Activated CD4-positive, alpha-beta T cell treated with anti-CD3 and anti-CD28 coated beads, Interleukin-2, amount 50 U/mL, for 16 hours (primary cell): Measurements from ENCODE around the gene NCK1.
"Not testable (repeated sequence)": the region's sequence is repeated elsewhere in the genome, so short reads cannot be mapped to it uniquely, and the experiment has no call there.

ENCODE experiments used
- DNase-seq: peaks from one replicate; pipeline ENCODE4 v3.0.0-alpha.2; 2020

NCK1 gene

GRCh38 chr3:136949708-136950107 lies 87.7 kb downstream of the NCK1 start:
- no peak for DNase-seq

DNA sequence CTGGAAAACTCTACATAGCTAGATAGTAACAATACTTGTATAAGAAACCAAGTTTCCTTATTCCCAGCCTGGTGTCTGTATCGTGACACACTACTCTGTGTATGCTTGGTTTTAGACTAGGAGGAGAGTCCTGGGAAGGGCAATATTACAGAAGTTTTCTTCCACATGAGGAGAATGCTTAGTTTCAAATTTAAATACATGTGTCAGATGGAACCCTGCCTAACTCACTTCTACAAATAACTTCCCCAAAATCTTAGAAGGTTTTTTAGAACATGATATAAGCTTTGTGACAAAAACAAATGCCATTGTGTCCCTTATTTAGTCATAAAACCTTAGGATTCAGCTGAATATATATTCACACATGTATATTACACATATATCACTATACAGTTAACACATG lies 88.6 kb downstream of the NCK1 start:
- DNase-seq = no peak

- DNase-seq = no peak
Measured at GRCh38 chr3:136952292-136952691, 90.3 kb downstream of the NCK1 start.

DNA sequence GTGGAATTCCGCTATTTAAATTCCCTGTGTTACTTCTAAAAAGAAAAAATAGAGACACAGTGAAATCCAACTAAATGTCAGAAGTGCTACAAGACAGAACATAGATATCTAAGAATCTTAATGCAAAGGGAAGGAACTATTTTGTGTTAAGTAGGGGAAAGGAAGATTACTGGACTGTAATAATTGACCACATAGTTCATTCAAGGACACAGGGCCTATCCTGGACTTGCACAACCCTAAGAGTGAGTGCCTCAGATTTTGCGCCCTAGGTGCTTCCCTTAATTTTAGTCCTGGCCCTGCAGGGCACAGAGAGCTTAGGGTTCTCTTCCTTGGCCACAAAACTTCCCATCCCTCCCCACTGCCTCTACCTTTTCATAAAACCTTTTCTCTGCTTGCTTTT lies 92.2 kb downstream of the NCK1 start:
- no peak for DNase-seq

DNA sequence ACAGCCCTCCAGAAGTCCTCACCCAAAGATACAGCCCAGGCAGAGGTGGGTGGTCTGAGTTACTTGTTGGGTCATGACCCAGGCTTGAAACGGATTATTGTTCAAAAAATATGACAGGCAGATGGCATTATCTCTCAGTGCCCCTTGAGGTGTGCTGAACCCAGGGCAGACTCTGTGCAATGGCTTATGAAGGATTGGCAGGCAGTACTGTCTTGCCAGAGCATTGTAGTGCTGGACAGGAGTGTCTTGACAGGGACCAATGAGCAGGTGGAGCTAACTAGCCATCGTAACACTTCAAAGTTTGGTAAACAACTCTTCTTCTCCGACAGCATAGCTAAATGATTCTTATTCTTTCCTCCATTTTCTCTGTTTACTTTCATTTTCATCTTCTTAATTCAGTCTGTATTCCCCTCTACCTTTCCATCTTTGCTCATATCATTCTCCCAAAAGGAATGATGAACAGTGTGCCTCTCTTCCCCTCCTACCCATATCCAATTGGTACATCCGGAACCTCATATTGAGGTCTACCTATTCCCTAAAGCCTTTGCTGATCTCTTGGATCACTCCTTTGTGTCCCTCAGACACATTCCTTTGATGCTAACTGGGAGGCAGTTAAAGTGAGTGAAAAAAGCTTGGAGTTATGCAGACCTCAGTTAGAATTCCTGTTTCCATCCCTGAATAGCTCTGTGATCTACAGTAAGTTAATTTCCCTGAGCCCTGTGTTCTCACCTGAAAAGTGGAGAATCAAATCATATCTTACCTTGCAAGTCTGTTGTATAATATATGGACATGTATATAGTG lies 93.2 kb downstream of the NCK1 start:
- DNase-seq = no peak

DNA sequence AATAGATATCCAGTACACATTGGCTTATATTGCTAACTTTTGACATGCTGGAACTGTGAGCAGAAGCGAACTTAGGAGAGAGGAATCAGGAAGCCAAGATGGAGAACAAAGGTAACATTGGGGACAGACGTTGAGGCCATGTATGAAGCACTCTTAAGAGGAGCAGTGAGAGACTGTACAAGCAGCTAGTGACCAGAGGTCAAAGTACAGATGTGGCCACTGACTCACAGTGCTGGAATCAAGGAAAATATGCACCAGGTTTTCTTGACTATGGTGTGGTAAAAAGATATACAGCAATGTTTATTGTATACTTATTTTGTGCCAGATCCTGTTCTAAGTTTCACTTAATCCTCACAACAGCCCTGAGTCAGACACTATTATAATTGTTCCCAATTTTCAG lies 93.8 kb downstream of the NCK1 start:
- DNase-seq = no peak

DNA sequence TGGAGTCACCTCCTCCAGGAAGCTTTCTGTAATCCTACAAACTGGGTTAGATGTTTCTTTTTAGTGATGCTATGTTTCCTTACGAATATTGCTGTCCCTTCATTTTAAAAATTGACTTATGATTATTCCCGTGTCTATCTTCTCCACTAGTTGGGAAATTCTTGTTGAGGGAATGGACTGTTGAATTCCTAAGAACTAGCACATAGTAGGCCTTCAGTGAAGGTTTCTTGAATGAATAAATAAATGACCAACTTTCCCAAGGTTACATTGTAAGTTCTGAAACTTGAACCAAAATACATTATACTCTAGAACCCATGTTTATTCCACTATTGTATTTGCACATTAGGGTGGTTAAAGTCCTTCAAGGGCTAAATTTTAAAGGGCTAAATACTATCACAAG lies 95.0 kb downstream of the NCK1 start:
- no peak for DNase-seq

GRCh38 chr3:136957751-136958288 lies 95.8 kb downstream of the NCK1 start, which contains the start of gene IL20RB:
Gene IL20RB, plus strand, starts transcription at chr3:136957983. Its CDS starts 131 bp downstream, at chr3:136958114.
- DNase-seq = no peak

DNA sequence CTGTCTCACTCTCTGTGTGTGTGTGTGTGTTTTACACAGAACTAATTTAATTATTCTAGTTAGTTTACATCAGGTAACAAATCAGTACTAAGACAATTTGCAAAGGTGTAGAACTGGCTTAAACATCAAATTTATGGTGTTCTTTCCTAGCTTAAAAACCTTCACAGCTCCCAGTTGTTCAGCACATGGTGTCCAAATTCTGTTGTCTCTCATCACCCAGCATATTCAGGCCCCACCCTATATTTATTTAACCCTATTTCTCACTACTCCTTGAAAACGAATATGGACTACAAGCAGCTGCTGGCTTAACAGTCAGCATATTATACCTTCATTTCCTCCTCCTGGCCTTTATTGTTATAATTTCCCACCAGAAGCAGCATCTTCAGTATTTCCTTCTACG lies 96.9 kb downstream of the NCK1 start:
- DNase-seq = no peak

DNA sequence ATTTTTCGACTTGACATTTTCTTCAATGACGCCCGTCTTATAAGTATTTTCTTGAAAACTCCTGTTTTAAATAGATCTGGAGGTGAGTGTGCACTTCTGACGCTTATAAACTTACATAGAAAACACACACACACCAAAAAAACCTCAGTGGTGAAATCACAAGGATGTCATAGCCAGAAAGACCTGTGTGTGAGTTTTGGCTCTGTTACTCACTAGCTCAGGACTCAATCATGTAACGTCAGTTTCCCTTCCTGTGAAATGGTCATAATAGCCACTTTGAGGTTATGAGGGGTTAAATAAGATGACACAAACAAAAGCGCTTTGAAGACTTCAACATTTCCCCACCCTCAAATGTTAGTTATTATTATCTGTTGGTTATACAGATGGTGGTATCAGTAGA lies 97.6 kb downstream of the NCK1 start:
- DNase-seq = no peak

GRCh38 chr3:136960838-136961836 lies 99.1 kb downstream of the NCK1 start:
- DNase-seq = no peak

DNA sequence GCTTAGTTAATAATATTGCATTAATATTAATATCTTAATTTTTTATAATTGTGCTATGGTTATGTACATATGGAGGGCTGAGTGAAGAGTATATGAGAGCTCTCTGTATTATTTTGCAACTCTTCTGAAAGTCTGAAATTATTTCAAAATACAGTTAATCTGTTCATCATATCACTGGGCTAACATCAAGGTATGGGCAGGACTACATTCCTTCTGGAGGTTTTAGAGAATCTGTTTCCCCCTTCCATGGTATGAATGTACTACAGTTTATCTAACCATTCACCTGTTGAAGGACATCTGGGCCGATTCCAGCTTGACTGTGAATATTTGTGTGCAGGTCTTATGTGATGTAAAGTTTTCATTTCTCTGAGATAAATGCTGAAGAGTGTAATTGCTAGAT lies 100.9 kb downstream of the NCK1 start:
- no peak for DNase-seq

- DNase-seq = not testable (repeated sequence)
Measured at GRCh38 chr3:136969539-136969938, 107.5 kb downstream of the NCK1 start.

DNA sequence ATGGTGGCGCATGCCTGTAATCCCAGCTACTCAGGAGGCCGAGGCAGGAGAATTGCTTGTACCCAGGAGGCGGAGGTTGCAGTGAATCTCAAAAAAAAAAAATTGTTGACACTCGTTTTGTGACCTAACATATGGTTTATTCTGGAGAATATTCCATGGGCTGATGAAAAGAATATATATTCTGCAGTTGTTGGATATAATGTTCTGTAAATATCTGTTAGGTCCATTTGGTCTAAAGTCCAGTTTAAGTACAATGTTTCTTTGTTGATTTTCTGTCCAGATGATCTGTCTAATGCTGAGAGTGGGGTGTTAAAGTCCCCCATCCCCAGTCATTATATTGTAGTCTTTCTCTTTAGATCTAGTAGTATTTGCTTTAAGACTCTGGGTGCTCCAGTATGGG lies 111.3 kb downstream of the NCK1 start:
- no peak for DNase-seq

DNA sequence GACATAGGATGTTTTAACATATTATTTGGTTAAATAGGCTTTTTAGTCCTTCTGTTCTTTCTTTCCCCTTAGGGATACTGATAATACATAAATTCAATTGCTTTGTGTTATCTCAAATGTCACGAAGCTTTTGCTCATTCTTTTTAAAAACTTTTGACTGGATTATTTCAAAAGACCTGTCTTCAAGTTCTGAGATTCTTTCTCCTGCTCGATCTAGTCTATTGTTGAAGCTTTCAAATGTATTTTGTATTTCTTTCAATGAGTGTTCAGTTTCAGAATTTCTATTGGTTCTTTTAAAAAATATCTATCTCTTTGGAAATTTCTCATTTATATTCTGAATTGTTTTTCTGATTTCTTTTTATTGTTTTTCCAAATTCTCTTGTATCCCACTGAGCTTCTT lies 112.7 kb downstream of the NCK1 start:
- DNase-seq = no peak

GRCh38 chr3:136979204-136979603 lies 117.2 kb downstream of the NCK1 start:
- no peak for DNase-seq

DNA sequence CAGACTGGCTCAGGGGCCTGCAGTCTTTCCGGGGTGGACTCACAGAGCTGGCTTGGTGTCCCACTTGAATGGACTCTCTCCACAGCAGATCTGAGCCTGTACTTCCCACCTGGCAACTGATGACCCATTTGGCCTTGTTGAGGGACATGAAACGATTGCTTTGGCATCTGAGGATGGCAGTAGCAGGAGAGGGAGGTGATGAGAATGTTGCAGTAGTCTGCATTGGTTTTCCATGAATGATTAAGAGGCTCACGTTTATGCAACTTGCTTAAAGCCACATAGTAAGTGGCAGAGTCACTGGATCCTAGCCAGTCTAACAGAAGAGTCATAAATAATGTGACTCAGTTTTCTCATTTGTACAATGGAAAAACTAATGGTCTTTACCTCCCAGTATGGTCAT lies 117.7 kb downstream of the NCK1 start:
- no peak for DNase-seq

DNA sequence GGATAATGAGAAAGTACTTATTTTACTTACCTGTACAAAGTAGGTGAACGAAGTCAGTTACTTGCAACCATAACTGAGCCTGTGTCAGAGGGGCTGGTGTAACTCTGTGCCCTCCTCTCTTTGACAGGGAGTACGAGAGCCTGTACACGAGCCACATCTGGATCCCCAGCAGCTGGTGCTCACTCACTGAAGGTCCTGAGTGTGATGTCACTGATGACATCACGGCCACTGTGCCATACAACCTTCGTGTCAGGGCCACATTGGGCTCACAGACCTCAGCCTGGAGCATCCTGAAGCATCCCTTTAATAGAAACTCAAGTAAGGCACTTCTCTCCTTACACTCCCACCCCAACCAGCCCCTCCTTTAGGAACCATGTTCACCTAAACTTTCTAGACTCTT lies 120.0 kb downstream of the NCK1 start:
- no peak for DNase-seq

GRCh38 chr3:136982520-136983138 lies 120.6 kb downstream of the NCK1 start:
- DNase-seq = no peak

DNA sequence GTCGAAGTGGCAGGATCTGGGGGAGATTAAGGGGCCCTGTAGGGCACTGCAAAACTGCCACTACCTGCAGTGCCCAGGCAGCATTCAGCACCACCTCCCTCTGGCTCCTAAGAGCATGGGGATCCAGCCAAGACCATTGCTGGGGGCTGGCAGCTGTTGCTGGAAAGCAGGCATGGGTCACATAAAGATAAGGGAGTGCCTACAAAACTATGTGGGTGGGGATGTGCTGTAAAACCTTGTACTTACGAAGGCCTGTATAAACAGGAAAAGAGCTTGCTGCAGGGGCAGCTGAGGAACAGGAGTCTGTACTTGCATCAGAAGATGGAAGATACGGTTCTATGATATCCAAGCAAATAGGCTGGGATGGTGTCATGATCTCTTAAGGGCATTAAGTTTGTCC lies 122.8 kb downstream of the NCK1 start:
- DNase-seq = no peak

DNA sequence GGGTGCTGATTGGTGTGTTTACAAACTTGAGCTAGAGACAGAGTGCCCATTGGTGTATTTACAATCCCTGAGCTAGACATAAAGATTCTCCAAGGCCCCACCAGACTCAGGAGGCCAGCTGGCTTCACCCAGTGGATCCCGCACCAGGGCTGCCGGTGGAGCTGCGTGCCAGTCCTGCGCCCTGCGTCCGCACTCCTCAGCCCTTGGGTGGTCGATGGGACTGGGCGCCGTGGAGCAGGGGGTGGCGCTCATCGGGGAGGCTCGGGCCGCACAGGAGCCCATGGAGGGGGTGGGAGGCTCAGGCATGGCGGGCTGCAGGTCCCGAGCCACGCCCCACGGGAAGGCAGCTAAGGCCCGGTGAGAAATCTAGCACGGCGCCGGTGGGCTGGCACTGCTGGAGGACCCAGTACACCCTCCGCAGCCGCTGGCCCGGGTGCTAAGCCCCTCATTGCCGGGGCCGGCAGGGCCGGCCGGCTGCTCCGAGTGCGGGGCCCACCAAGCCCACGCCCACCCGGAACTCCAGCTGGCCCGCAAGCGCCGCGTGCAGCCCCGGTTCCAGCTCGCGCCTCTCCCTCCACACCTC lies 125.5 kb downstream of the NCK1 start:
- DNase-seq = not testable (repeated sequence)

DNA sequence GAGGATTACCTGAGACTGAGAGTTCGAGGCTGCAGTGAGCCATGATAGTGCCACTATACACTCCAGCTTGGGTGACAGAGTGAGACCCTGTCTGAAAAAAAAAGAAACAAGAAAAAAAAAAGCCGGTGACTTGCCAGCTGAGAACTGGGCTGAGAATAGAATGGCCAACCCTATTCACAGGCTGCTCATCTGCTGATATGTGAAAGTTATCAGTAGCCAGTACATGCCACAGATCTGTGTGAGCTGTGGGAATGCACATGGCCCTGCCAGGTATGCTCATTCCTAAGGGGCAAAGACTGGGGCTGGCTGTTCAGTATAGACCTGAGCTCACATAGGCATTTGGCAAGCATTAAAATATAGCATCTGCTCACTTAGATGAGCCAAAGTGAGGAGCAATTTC lies 126.6 kb downstream of the NCK1 start:
- no peak for DNase-seq
